Keratinocyte (primary cell): ENCODE data around the gene HLA-DPB1.

Experiments used
- CTCF ChIP-seq, 3 experiments: IDR thresholded peaks in 1 of 3; conservative IDR thresholded peaks in 1 of 3; optimal IDR thresholded peaks in 1 of 3; 2 replicates in 2 of 3; 3 replicates in 1 of 3; pipeline versions ENCODE3 to v1.5.1; 2011; ENCODE audit warnings: low read length in 3 of 3, mild to moderate bottlenecking in 3 of 3, moderate library complexity in 2 of 3, control low read depth in 1 of 3, inconsistent platforms in 1 of 3; ENCODE audit not compliant: insufficient read depth in 2 of 3; ENCODE audit errors: extremely low read depth in 1 of 3
- EZH2 ChIP-seq: IDR thresholded peaks from one replicate; pipeline ENCODE4 v1.6.1; 2012; ENCODE audit warnings: inconsistent platforms, mild to moderate bottlenecking, low read length, moderate library complexity

GRCh38 chr6:33066917-33067521, 8.8 kb upstream of the HLA-DPB1 start:
- no peak for TF ChIP-seq CTCF (optimal IDR thresholded peaks at IDR 0.05 in 1 of 3, IDR thresholded peaks at IDR 0.05 in 1 of 3, conservative IDR thresholded peaks at IDR 0.05 in 1 of 3; ENCODE audit: extremely low read depth in 1 of 3, insufficient read depth in 2 of 3, low read length in 3 of 3)
- no peak for TF ChIP-seq EZH2
